ENCODE measurements around the gene CCL19. TPM values are rescaled to one million over a fixed set of nuclear protein-coding genes. Genes with fewer than 3 reads are reported as not detected.

CCL19 gene
- total and polyA plus RNA-seq, 2 experiments from 2014 or later, result not detected

- no peak for DNase-seq (ENCODE audit: low read depth in 1 of 2, low spot score in 1 of 2)
- no peaks in the 10 kb centered on the region for H3K36me3 ChIP-seq
- H3K9me3 ChIP-seq (ENCODE audit: low read depth), result no peaks in the 10 kb centered on the region
Observed at GRCh38 chr9:34658461-34658860, 32.6 kb downstream of the CCL19 start.

GRCh38 chr9:34656992-34657391, 34.1 kb downstream of the CCL19 start:
- TF ChIP-seq, protein P1, sequence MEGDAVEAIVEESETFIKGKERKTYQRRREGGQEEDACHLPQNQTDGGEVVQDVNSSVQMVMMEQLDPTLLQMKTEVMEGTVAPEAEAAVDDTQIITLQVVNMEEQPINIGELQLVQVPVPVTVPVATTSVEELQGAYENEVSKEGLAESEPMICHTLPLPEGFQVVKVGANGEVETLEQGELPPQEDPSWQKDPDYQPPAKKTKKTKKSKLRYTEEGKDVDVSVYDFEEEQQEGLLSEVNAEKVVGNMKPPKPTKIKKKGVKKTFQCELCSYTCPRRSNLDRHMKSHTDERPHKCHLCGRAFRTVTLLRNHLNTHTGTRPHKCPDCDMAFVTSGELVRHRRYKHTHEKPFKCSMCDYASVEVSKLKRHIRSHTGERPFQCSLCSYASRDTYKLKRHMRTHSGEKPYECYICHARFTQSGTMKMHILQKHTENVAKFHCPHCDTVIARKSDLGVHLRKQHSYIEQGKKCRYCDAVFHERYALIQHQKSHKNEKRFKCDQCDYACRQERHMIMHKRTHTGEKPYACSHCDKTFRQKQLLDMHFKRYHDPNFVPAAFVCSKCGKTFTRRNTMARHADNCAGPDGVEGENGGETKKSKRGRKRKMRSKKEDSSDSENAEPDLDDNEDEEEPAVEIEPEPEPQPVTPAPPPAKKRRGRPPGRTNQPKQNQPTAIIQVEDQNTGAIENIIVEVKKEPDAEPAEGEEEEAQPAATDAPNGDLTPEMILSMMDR (IDR thresholded peaks at IDR 0.05; ENCODE audit: low read depth, low read length), result no peak
- no peak overlapping the region for H3K27ac ChIP-seq
- no peak for DNase-seq (ENCODE audit: low read depth in 1 of 2, low spot score in 1 of 2)
- H3K4me3 ChIP-seq, result no peak overlapping the region
- no peaks in the 10 kb centered on the region for H3K36me3 ChIP-seq
- no peaks in the 10 kb centered on the region for H3K9me3 ChIP-seq (ENCODE audit: low read depth)
- H3K4me1 ChIP-seq (ENCODE audit: low read depth), result peaks cover 29% of the 10 kb centered on the region
- no peaks in the 10 kb centered on the region for H3K27me3 ChIP-seq

More at GRCh38 chr9:34658461-34658860, 32.6 kb downstream of the CCL19 start:
- no peak overlapping the region for H3K27ac ChIP-seq
- peaks cover 17% of the 10 kb centered on the region for H3K4me1 ChIP-seq (ENCODE audit: low read depth)
- H3K4me3 ChIP-seq, result no peak overlapping the region
- TF ChIP-seq, protein P1 (IDR thresholded peaks at IDR 0.05; ENCODE audit: low read depth, low read length), result no peak
- no peaks in the 10 kb centered on the region for H3K27me3 ChIP-seq

DNA sequence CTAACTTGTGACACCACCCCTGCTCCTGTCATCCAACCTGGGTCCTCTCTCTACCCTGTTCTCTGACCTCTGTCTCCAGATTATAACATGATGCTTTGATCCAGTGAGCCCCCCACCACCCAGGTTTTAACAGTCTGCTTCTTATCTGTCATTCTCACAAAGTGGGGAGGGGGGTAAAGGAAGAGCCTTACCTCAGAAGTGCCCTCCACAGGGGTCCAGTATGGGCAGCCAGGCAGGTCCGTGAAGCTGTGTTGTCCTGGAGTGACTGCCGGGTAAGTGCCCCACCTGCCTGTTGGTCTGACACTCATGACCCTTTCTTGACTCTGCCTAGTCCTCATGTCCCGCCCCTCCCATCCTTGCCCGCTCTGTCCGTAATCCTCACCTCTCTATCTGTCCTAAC, 35.7 kb downstream of the CCL19 start:
- H3K9me3 ChIP-seq (ENCODE audit: low read depth), result no peaks in the 10 kb centered on the region
- TF ChIP-seq, protein P1 (IDR thresholded peaks at IDR 0.05; ENCODE audit: low read depth, low read length), result no peak
- H3K4me3 ChIP-seq, result no peak overlapping the region
- no peak for DNase-seq (ENCODE audit: low read depth in 1 of 2, low spot score in 1 of 2)
- H3K27ac ChIP-seq, result no peak overlapping the region
- no peaks in the 10 kb centered on the region for H3K27me3 ChIP-seq
- H3K36me3 ChIP-seq, result peaks cover 1% of the 10 kb centered on the region
- H3K4me1 ChIP-seq (ENCODE audit: low read depth), result peaks cover 34% of the 10 kb centered on the region

- no peak overlapping the region for H3K4me3 ChIP-seq
Observed at GRCh38 chr9:34654323-34655051, 36.6 kb downstream of the CCL19 start.

DNA sequence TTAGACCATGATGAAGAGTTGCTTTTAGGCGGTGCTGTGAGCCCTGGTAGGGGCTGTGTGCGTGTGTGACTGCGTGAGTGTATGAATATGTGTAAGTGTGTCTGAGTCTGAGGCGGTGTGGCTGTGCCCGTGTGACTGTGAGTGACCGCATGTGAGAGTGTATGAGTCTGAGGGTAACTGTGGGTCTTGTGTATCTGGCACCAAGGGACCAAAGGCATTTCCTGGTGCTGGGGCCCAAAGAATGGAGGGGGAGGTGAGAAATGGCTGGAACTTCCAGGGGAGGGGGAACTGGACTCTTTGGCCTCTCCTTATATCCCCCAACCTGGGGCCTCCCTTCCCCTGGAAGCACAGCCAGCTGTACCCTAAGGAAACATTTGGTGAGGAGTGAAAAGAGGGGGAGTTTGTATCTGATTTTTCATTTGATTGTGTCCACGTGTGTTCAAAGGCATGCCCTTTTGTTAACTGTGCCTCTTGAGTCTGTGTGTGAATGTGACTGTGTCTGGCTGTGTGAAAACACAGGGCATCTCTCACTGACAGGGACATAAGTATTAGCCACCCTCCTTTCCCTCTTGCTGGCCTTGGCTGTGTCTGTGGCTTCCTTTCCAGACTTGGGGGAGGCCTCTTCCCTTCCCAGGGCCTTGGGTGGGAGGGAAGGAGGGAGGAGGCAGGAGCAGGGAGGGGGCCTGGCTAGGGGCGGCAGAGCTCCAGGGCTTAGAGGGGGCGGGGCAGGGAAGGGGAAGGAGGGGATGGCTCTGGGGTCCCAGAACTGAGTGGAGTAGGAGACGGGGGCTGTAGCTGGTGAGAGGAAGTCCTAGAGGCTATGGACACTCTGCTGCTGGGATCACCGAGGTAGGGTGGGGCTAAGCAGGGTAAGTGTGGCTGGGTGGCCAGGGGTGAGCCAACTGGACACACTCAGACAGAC, 37.7 kb downstream of the CCL19 start:
- Histone ChIP-seq H3K27me3 (no peaks in the 10 kb centered on the region), H3K27ac (peak overlapping the region; percentile 81), H3K4me1 (ENCODE audit: low read depth) (peaks cover 34% of the 10 kb centered on the region), H3K9me3 (ENCODE audit: low read depth) (no peaks in the 10 kb centered on the region), H3K4me3 (no peak overlapping the region), H3K36me3 (peaks cover 16% of the 10 kb centered on the region)
- TF ChIP-seq, protein P1 (IDR thresholded peaks at IDR 0.05; ENCODE audit: low read depth, low read length), result no peak
- DNase-seq (ENCODE audit: low read depth in 1 of 2, low spot score in 1 of 2), result peak; percentile 26 to 61

More at GRCh38 chr9:34654323-34655051, 36.6 kb downstream of the CCL19 start:
- DNase-seq (ENCODE audit: low read depth in 1 of 2, low spot score in 1 of 2), result peak in 1 of 2 donors; percentile 76
- no peaks in the 10 kb centered on the region for H3K9me3 ChIP-seq (ENCODE audit: low read depth)
- TF ChIP-seq, protein P1 (IDR thresholded peaks at IDR 0.05; ENCODE audit: low read depth, low read length), result no peak
- H3K27ac ChIP-seq, result peak overlapping the region; percentile 81
- H3K36me3 ChIP-seq, result peaks cover 9% of the 10 kb centered on the region
- H3K27me3 ChIP-seq, result no peaks in the 10 kb centered on the region
- peaks cover 34% of the 10 kb centered on the region for H3K4me1 ChIP-seq (ENCODE audit: low read depth)

All from cardiac muscle cell (in vitro differentiated cells and primary cell).